SK-N-SH treated with all-trans-retinoic acid at 6 μM for 48 hours (cell line): ENCODE results near the gene GAK.

Experiments
- ATAC-seq: fragments of 200-7000 bp; cut with Tn5 transposase; 3 replicates; pipeline ENCODE4 v1.9.1; 2020; ENCODE audit warnings: mild to moderate bottlenecking, moderate library complexity
- ARNTL ChIP-seq: fragments of 450-650 bp; formaldehyde crosslinking; IDR thresholded peaks from 2 replicates; pipeline ENCODE4 v1.5.0; 2020; ENCODE audit warnings: low read depth, mild to moderate bottlenecking, moderate library complexity, borderline replicate concordance
- BACH2 ChIP-seq: fragments of 250-450 bp; sonication (Bioruptor Pico); IDR thresholded peaks from 2 replicates; pipeline ENCODE4 v1.9.0; 2021; ENCODE audit warnings: mild to moderate bottlenecking, borderline replicate concordance
- CREB5 ChIP-seq: fragments of 250-450 bp; sonication (Bioruptor Pico); IDR thresholded peaks from 2 replicates; pipeline ENCODE4 v1.5.1; 2020; ENCODE audit warnings: low read depth, mild to moderate bottlenecking, moderate library complexity
- CSRNP3 ChIP-seq: fragments of 250-450 bp; sonication (Bioruptor Pico); IDR thresholded peaks from 2 replicates; pipeline ENCODE4 v1.5.1; 2021; ENCODE audit warnings: mild to moderate bottlenecking, moderate library complexity
- OSR1 ChIP-seq: fragments of 250-450 bp; sonication (Bioruptor Pico); IDR thresholded peaks from 2 replicates; pipeline ENCODE4 v1.8.0; 2022; ENCODE audit warnings: moderate library complexity, mild to moderate bottlenecking, inconsistent platforms
- PATZ1 ChIP-seq: fragments of 250-450 bp; sonication (Bioruptor Pico); IDR thresholded peaks from 2 replicates; pipeline ENCODE4 v1.8.0; 2020; ENCODE audit warnings: mild to moderate bottlenecking, moderate library complexity, borderline replicate concordance
- POU6F1 ChIP-seq: fragments of 250-450 bp; sonication (Bioruptor Pico); IDR thresholded peaks from 2 replicates; pipeline ENCODE4 v1.8.0; 2021; ENCODE audit warnings: low read depth, mild to moderate bottlenecking, moderate library complexity, borderline replicate concordance
- RARB ChIP-seq: fragments of 250-450 bp; sonication (Bioruptor Pico); IDR thresholded peaks from 2 replicates; pipeline ENCODE4 v1.8.0; 2021; ENCODE audit warnings: mild to moderate bottlenecking, moderate library complexity
- SNAI2 ChIP-seq: fragments of 250-450 bp; sonication (Bioruptor Pico); IDR thresholded peaks from 2 replicates; pipeline ENCODE4 v1.5.0; 2020; ENCODE audit warnings: mild to moderate bottlenecking, moderate library complexity
- TCF4 ChIP-seq: fragments of 250-450 bp; sonication (Bioruptor Pico); IDR thresholded peaks from 2 replicates; pipeline ENCODE4 v1.8.0; 2021; ENCODE audit warnings: mild to moderate bottlenecking, moderate library complexity, borderline replicate concordance
- TOX ChIP-seq: fragments of 250-450 bp; sonication (Bioruptor Pico); IDR thresholded peaks from 2 replicates; pipeline ENCODE4 v1.8.0; 2021; ENCODE audit warnings: mild to moderate bottlenecking, moderate library complexity, borderline replicate concordance
- TSHZ2 ChIP-seq: fragments of 250-450 bp; sonication (Bioruptor Pico); IDR thresholded peaks from 2 replicates; pipeline ENCODE4 v1.5.0; 2020; ENCODE audit warnings: mild to moderate bottlenecking, moderate library complexity
- ZC3H10 ChIP-seq: fragments of 250-450 bp; sonication (Bioruptor Pico); IDR thresholded peaks from 2 replicates; pipeline ENCODE4 v1.5.1; 2021; ENCODE audit warnings: mild to moderate bottlenecking, moderate library complexity
- ZFP3 ChIP-seq: fragments of 250-450 bp; sonication (Bioruptor Pico); IDR thresholded peaks from 2 replicates; pipeline ENCODE4 v1.5.0; 2020; ENCODE audit warnings: mild to moderate bottlenecking, moderate library complexity
- ZFP30 ChIP-seq: fragments of 450-650 bp; formaldehyde crosslinking; IDR thresholded peaks from 2 replicates; pipeline ENCODE4 v1.5.0; 2022; ENCODE audit warnings: mild to moderate bottlenecking, moderate library complexity
- ZNF565 ChIP-seq: fragments of 450-650 bp; formaldehyde crosslinking; conservative IDR thresholded peaks from 2 replicates; pipeline ENCODE4 v1.5.0; 2020; ENCODE audit warnings: low read depth, mild to moderate bottlenecking, moderate library complexity
- ZNF70 ChIP-seq: fragments of 450-650 bp; formaldehyde crosslinking; IDR thresholded peaks from 2 replicates; pipeline ENCODE4 v1.5.0; 2020; ENCODE audit warnings: mild to moderate bottlenecking, moderate library complexity
- ZNF8 ChIP-seq: fragments of 450-650 bp; formaldehyde crosslinking; IDR thresholded peaks from 2 replicates; pipeline ENCODE4 v1.5.0; 2020; ENCODE audit warnings: mild to moderate bottlenecking, moderate library complexity

The GAK gene

GRCh38 chr4:926538-926937 is 5.6 kb downstream of the GAK start:
- TF ChIP-seq TCF4 (CRISPR knock-in tag), result no peak
- no peak for TF ChIP-seq ZNF565 (CRISPR knock-in tag)
- no peak for TF ChIP-seq ZFP30 (CRISPR knock-in tag)
- TF ChIP-seq ZNF70 (CRISPR knock-in tag), result no peak
- no peak for TF ChIP-seq ARNTL (CRISPR knock-in tag)
- TF ChIP-seq BACH2 (CRISPR knock-in tag), result no peak
- no peak for TF ChIP-seq OSR1 (CRISPR knock-in tag)
- TF ChIP-seq CREB5 (CRISPR knock-in tag), result no peak
- ATAC-seq, result no peak

- TF ChIP-seq ZNF8 (no peak), SNAI2 (no peak)
- TF ChIP-seq, all 23 proteins: peak for 0
- no peak for ATAC-seq
These were observed 6.2 kb downstream of the GAK start for GRCh38 chr4:925771-926500.

- TF ChIP-seq TSHZ2 (CRISPR knock-in tag), result no peak
- TF ChIP-seq ZFP3 (CRISPR knock-in tag), result no peak
- TF ChIP-seq ZC3H10 (CRISPR knock-in tag), result no peak
- no peak for TF ChIP-seq ZNF565 (CRISPR knock-in tag)
- no peak for TF ChIP-seq CSRNP3 (CRISPR knock-in tag)
- no peak for TF ChIP-seq ZNF70 (CRISPR knock-in tag)
- TF ChIP-seq PATZ1, result no peak
- no peak for TF ChIP-seq TOX (CRISPR knock-in tag)
- TF ChIP-seq POU6F1 (CRISPR knock-in tag), result no peak
- TF ChIP-seq RARB (CRISPR knock-in tag), result no peak
- TF ChIP-seq BACH2 (CRISPR knock-in tag), result no peak
- TF ChIP-seq TCF4 (CRISPR knock-in tag), result no peak
- no peak for ATAC-seq
These were observed 6.9 kb downstream of the GAK start for GRCh38 chr4:925171-925570.
